GM12878 (cell line): ENCODE data around the gene LAD1. TPM values are rescaled to one million over a fixed set of nuclear protein-coding genes. Genes with fewer than 3 reads are reported as not detected.

Experiments
- ATAC-seq: fragments of 200-7000 bp; cut with Tn5 transposase; 3 replicates; pipeline ENCODE4 v1.9.1; 2020; ENCODE audit warnings: mild to moderate bottlenecking, moderate library complexity
- BruUV-seq: library from RNA; stranded (reverse); fragments of 400-500 nt; replicated peaks from 2 replicates; lab custom pipeline; 2021; lab: Mats Ljungman, UMichigan
- CTCF ChIA-PET: fragments of 300-600 bp; sonication (Branson Sonifier 250); formaldehyde crosslinking; extraction: SDS; loops from one replicate; lab custom pipeline; 2021; ENCODE audit warnings: inconsistent platforms; lab: Yijun Ruan, JAX
- POLR2A ChIA-PET: fragments of 350-600 bp; formaldehyde crosslinking; extraction: SDS; loops from one replicate; lab custom pipeline; 2021; ENCODE audit warnings: inconsistent platforms; lab: Charles Lee
- RAD21 ChIA-PET: fragments of 300-600 bp; sonication (Branson Sonifier 250); formaldehyde crosslinking; loops from one replicate; lab custom pipeline; 2023; ENCODE audit warnings: antibody characterized with exemption; ENCODE audit not compliant: unreplicated experiment; lab: Charles Lee
- SMC1A ChIA-PET: fragments of 300-600 bp; sonication (Branson Sonifier 250); formaldehyde crosslinking; loops from one replicate; lab custom pipeline; 2023; ENCODE audit not compliant: unreplicated experiment, uncharacterized antibody; lab: Charles Lee
- DNase-seq: peaks from one replicate; pipeline ENCODE4 v3.0.0-alpha.2; 2011; ENCODE audit warnings: low read depth, low spot score
- FAIRE-seq: peaks from 3 replicates; lab custom pipeline; 2011; peaks lifted over from hg19 to GRCh38; lab: Jason Lieb, UNC
- H2AFZ ChIP-seq: 2 replicates; pipeline ENCODE4 v1.6.0; 2011; ENCODE audit warnings: low read depth, low read length, control low read depth; ENCODE audit not compliant: control insufficient read depth
- H3K27ac ChIP-seq: 2 replicates; pipeline ENCODE4 v1.5.1; 2011; ENCODE audit warnings: control low read depth; ENCODE audit not compliant: control insufficient read depth, insufficient read depth
- H3K27me3 ChIP-seq, 2 experiments: replicated peaks in 1 of 2; 2 replicates each; pipeline versions ENCODE4 v1.6.0 to v1.6.1; 2011; ENCODE audit warnings: low read length in 1 of 2; ENCODE audit not compliant: control insufficient read depth in 2 of 2, insufficient read depth in 2 of 2
- H3K36me3 ChIP-seq, 2 experiments: 2 replicates each; pipeline ENCODE4 v1.5.1; 2011; ENCODE audit warnings: low read length in 1 of 2; ENCODE audit not compliant: control insufficient read depth in 2 of 2, insufficient read depth in 2 of 2
- H3K4me1 ChIP-seq: 2 replicates; pipeline ENCODE4 v1.6.1; 2011; ENCODE audit warnings: mild to moderate bottlenecking, low read length, moderate library complexity, mixed read lengths; ENCODE audit not compliant: control insufficient read depth, insufficient read depth
- H3K4me2 ChIP-seq: 2 replicates; pipeline ENCODE4 v1.6.0; 2011; ENCODE audit warnings: control low read depth; ENCODE audit not compliant: control insufficient read depth, insufficient read depth
- H3K4me3 ChIP-seq: fragments of 200-600 bp; sonication (generic); 2 replicates; pipeline ENCODE4 v1.5.1; 2016
- H3K79me2 ChIP-seq: 2 replicates; pipeline ENCODE4 v1.6.0; 2011; ENCODE audit warnings: low read length; ENCODE audit not compliant: control insufficient read depth, insufficient read depth
- H3K9ac ChIP-seq: 2 replicates; pipeline ENCODE4 v1.8.0; 2011; ENCODE audit warnings: low read length, control low read depth, mixed read lengths; ENCODE audit not compliant: control insufficient read depth, insufficient read depth
- H3K9me3 ChIP-seq: replicated peaks from 3 replicates; pipeline ENCODE4 v1.5.1; 2011; ENCODE audit warnings: mild to moderate bottlenecking, low read length; ENCODE audit not compliant: control insufficient read depth, insufficient read depth
- H4K20me1 ChIP-seq: 2 replicates; pipeline ENCODE4 v1.6.0; 2011; ENCODE audit not compliant: control insufficient read depth, insufficient read depth
- BRCA1 ChIP-seq: IDR thresholded peaks from 2 replicates; pipeline ENCODE4 v1.6.1; 2011; ENCODE audit warnings: low read depth, low read length, improper control_type of control experiment
- CREB1 ChIP-seq: IDR thresholded peaks from 2 replicates; pipeline ENCODE4 v1.6.1; 2012; ENCODE audit warnings: low read depth, mild to moderate bottlenecking, inconsistent platforms
- CTCF ChIP-seq, 3 experiments: IDR thresholded peaks in 2 of 3; conservative IDR thresholded peaks in 1 of 3; 2 replicates each; pipeline ENCODE4 v1.5.1; 2011; ENCODE audit warnings: low read depth in 3 of 3, low read length in 3 of 3, mild to moderate bottlenecking in 3 of 3, control low read depth in 2 of 3, moderate library complexity in 2 of 3, inconsistent platforms in 1 of 3, mixed read lengths in 1 of 3; ENCODE audit not compliant: control insufficient read depth in 2 of 3, insufficient read depth in 1 of 3; ENCODE audit errors: extremely low read depth in 1 of 3
- E4F1 ChIP-seq: fragments of 450-650 bp; IDR thresholded peaks from 2 replicates; pipeline ENCODE4 v1.6.1; 2018; ENCODE audit warnings: borderline replicate concordance, mild to moderate bottlenecking; ENCODE audit not compliant: partially characterized antibody
- EED ChIP-seq: sonication (generic); IDR thresholded peaks from 2 replicates; pipeline ENCODE4 v1.6.1; 2016; ENCODE audit warnings: antibody characterized with exemption, low read depth
- JUNB ChIP-seq: IDR thresholded peaks from 2 replicates; pipeline ENCODE4 v1.6.1; 2016; ENCODE audit warnings: antibody characterized with exemption, mild to moderate bottlenecking
- NR2F1 ChIP-seq: fragments of 450-650 bp; conservative IDR thresholded peaks from 2 replicates; pipeline ENCODE4 v1.6.1; 2017; ENCODE audit warnings: mild to moderate bottlenecking
- USF1 ChIP-seq: IDR thresholded peaks from 2 replicates; pipeline ENCODE4 v1.6.1; 2011; ENCODE audit warnings: borderline replicate concordance, low read depth, mild to moderate bottlenecking, moderate library complexity, mixed read lengths, low read length; ENCODE audit not compliant: insufficient read depth; ENCODE audit errors: extremely low read length
- WGBS: methylation state at CpG from one replicate; pipeline ENCODE4 v1.1.6; 2016; ENCODE audit warnings: low lambda C conversion rate; ENCODE audit not compliant: insufficient replicate concordance, insufficient coverage; ENCODE audit errors: missing lambda C conversion rate; 5-methylcytosine and 5-hydroxymethylcytosine counted together
- in situ Hi-C: fragments of 300-500 bp; cut with MboI; formaldehyde crosslinking; loops from 9 replicates; pipeline ENCODE4 v1.14.3; 2018; ENCODE audit warnings: mixed read lengths
- intact Hi-C: fragments of 100-400 bp; cut with micrococcal nuclease; formaldehyde crosslinking; loops from one replicate; pipeline ENCODE4 v1.14.2; 2022; ENCODE audit not compliant: unreplicated experiment
- polyA plus RNA-seq, 11 experiments: library from polyadenylated mRNA; depleted of rRNA in 4 of 11; unstranded in 6 of 11; stranded (reverse) in 5 of 11; fragments of >200 nt; fragmentation: Nextera tagmentation in 4 of 11; fragmentation: Illumina TruSeq in 1 of 11; extraction: Ambion mirVana in 4 of 11; extraction: Trizol in 1 of 11; gene quantifications; 1 replicate in 1 of 11; 2 replicates in 10 of 11; pipeline versions ENCODE4 v1.2.1 to v1.2.3, GENCODE V29; 2011 to 2016; ENCODE audit warnings: inconsistent platforms in 2 of 11, missing spikeins in 2 of 11, low read depth in 1 of 11
- total RNA-seq, 4 experiments: library from RNA; depleted of rRNA in 3 of 4; stranded (reverse); fragments of >200 nt in 3 of 4; fragmentation: Illumina TruSeq in 1 of 4; extraction: Trizol in 1 of 4; gene quantifications; 2 replicates each; pipeline versions ENCODE4 v1.2.1 to v1.2.3, GENCODE V29; 2013 to 2021
- TF ChIP-seq, protein P1 (sequence below): IDR thresholded peaks from 2 replicates; pipeline ENCODE4 v1.6.1; 2011; ENCODE audit warnings: borderline replicate concordance, low read depth, mild to moderate bottlenecking, moderate library complexity, low read length; ENCODE audit not compliant: insufficient read depth, poor library complexity, severe bottlenecking

Gene LAD1
- total and polyA plus RNA-seq, 10 of the 15 experiments (the other 5 are each of a cell fraction or from before 2014, with no cell fraction given) = 0.05 to 0.48 (median 0.32) TPM; not detected in 3

DNA sequence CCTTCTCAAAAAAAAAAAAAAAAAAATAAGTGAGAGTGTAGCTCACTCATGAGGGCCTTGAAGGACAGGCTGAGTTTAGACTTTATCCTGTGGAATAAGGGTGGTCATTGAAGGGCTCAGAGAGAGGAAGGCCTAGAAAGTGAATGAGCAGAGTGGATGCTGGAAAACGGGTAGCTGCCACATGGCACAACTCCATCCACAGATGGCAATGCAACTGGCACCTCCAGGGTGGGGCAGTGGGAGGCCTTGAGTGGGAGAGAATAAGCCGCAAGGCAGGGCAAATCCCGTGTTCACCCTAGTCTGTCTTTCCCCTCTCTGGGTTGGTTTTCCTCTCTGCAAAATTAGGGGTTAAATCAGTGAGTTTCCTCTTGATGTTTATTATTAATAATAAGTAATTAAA is 19.3 kb upstream of the LAD1 start:
- FAIRE-seq (no peak), ATAC-seq (no peak), DNase-seq (no peak)
- Histone ChIP-seq H3K4me3 (no peak overlapping the region), H3K4me2 (no peak overlapping the region), H3K4me1 (peaks cover 8% of the 10 kb centered on the region), H3K27me3 (no peaks in the 10 kb centered on the region; a peak in 2 of 4 replicates), H3K79me2 (no peaks in the 10 kb centered on the region), H3K27ac (no peak overlapping the region), H3K9ac (no peak overlapping the region), H3K36me3 (no peaks in the 10 kb centered on the region), H4K20me1 (no peaks in the 10 kb centered on the region), H3K9me3 (no peaks in the 10 kb centered on the region), H2AFZ (no peak overlapping the region)
- intact Hi-C loops (no loop called here), in situ Hi-C loops (no loop called here)
- 33% methylated on average over 3 of the region's 3 CpGs for WGBS
- ChIA-PET RAD21 (interaction anchor here (1.0 to 2.7 kb wide), 3 partner anchors 10 to 33 kb away, joined by 3 to 12 read pairs (median 4); no protein-coding TSS in a partner anchor), CTCF (interaction anchor here (0.8 to 2.4 kb wide), 9 partner anchors 8 to 94 kb away, joined by 3 to 8 read pairs (median 5); no protein-coding TSS in a partner anchor), POLR2A (interaction anchor here (0.6 to 0.7 kb wide), 2 partner anchors 189 to 408 kb away, joined by 3 to 5 read pairs; no protein-coding TSS in a partner anchor), SMC1A (interaction anchor here (0.6 to 1.8 kb wide), 5 partner anchors 13 to 85 kb away, joined by 3 to 5 read pairs (median 4); no protein-coding TSS in a partner anchor)
- BruUV-seq = no TSS peak
- TF ChIP-seq NR2F1 (no peak), CTCF (IDR thresholded peaks at IDR 0.05 in 2 of 3, conservative IDR thresholded peaks at IDR 0.05 in 1 of 3; ENCODE audit: control insufficient read depth in 2 of 3, extremely low read depth in 1 of 3, insufficient read depth in 1 of 3, low read depth in 3 of 3, low read length in 3 of 3) (no peak), EED (no peak), CREB1 (no peak), JUNB (no peak), BRCA1 (no peak), USF1 (no peak), E4F1 (no peak)
- TF ChIP-seq, protein P1, sequence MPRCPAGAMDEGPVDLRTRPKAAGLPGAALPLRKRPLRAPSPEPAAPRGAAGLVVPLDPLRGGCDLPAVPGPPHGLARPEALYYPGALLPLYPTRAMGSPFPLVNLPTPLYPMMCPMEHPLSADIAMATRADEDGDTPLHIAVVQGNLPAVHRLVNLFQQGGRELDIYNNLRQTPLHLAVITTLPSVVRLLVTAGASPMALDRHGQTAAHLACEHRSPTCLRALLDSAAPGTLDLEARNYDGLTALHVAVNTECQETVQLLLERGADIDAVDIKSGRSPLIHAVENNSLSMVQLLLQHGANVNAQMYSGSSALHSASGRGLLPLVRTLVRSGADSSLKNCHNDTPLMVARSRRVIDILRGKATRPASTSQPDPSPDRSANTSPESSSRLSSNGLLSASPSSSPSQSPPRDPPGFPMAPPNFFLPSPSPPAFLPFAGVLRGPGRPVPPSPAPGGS = no peak
